AG09319 (cell line): ENCODE data around the gene SLC2A9.

Experiments used
- DNase-seq: peaks from one replicate; pipeline ENCODE4 v3.0.0-alpha.2; 2010; ENCODE audit warnings: low read depth; ENCODE audit errors: extremely low read depth
- TF ChIP-seq, protein P1 (sequence below): IDR thresholded peaks from 2 replicates; pipeline ENCODE4 v1.5.1; 2011; ENCODE audit warnings: low read depth, mild to moderate bottlenecking, inconsistent platforms, low read length, moderate library complexity

Gene SLC2A9

DNA sequence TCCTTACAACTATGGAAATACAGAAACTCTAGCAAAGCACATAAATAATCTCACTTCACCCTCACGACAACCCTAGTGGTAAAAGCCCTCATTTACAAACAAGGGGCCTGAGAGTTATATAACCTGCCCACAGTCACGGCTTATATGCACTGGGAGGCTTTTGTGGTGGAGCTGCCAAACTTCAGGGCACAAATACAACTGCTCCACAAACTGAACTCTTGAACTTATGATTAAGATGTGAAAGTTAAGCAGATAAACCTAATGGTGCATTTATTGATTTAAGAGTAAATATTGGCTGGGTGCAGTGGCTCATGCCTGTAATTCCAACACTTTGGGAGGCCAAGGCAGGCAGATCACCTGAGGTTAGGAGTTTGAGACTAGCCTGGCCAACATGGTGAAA is 19.0 kb downstream of the SLC2A9 start:
- DNase-seq: no peak
- TF ChIP-seq, protein P1, sequence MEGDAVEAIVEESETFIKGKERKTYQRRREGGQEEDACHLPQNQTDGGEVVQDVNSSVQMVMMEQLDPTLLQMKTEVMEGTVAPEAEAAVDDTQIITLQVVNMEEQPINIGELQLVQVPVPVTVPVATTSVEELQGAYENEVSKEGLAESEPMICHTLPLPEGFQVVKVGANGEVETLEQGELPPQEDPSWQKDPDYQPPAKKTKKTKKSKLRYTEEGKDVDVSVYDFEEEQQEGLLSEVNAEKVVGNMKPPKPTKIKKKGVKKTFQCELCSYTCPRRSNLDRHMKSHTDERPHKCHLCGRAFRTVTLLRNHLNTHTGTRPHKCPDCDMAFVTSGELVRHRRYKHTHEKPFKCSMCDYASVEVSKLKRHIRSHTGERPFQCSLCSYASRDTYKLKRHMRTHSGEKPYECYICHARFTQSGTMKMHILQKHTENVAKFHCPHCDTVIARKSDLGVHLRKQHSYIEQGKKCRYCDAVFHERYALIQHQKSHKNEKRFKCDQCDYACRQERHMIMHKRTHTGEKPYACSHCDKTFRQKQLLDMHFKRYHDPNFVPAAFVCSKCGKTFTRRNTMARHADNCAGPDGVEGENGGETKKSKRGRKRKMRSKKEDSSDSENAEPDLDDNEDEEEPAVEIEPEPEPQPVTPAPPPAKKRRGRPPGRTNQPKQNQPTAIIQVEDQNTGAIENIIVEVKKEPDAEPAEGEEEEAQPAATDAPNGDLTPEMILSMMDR: no peak

DNA sequence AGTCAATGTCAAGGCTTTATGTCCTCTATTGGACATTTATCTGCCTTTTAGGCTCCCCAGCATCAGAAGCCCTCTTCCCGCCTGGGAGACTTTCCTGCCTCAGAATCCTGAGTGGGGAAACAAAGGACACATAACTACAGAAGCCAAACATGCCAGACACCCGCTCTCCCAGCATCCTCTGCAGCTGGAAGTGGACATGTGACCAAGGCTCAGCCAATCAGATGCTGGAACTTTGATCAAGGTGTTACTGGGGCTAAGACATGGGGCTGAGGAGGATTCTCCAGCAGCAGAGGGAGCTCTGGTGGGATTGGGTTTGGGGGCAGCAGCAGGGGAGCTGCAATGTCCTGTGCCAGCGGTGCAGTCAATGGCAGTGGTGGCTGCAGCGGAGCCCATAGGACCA is 19.5 kb downstream of the SLC2A9 start:
- DNase-seq: no peak

DNA sequence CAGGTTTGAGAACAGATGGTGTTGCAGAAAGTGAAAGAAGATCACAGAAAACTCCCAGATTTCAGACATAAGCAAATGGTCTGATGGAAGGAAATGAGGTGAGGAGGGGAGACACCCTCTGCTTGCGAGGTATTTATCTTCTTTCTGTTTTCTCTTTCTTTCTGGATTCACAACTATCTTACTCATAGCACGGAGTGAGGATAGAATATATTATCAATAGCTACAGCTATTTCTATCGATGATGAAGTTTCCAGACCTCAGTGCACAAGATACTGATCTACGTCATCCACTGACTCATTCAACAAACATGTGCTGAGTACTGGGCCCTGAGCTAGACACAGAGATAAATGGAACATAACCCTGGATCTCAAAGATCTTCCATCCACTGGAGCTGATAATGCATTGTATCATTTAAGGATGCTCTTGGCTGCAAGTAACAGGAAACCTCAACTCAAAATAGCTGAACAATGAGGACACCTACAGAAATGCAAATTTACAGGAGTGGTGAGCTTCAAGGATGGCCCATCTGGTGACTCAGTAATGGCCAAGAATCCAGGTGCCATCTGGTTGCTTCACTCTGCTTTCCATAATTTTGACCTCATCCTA is 21.2 kb downstream of the SLC2A9 start:
- TF ChIP-seq, protein P1: no peak

More for the DNA sequence above, 19.5 kb downstream of the SLC2A9 start:
- TF ChIP-seq, protein P1: no peak

GRCh38 chr4:9997886-9998285 is 23.4 kb downstream of the SLC2A9 start:
- no peak for DNase-seq
- TF ChIP-seq, protein P1: no peak

More for the DNA sequence above, 21.2 kb downstream of the SLC2A9 start:
- DNase-seq: no peak

DNA sequence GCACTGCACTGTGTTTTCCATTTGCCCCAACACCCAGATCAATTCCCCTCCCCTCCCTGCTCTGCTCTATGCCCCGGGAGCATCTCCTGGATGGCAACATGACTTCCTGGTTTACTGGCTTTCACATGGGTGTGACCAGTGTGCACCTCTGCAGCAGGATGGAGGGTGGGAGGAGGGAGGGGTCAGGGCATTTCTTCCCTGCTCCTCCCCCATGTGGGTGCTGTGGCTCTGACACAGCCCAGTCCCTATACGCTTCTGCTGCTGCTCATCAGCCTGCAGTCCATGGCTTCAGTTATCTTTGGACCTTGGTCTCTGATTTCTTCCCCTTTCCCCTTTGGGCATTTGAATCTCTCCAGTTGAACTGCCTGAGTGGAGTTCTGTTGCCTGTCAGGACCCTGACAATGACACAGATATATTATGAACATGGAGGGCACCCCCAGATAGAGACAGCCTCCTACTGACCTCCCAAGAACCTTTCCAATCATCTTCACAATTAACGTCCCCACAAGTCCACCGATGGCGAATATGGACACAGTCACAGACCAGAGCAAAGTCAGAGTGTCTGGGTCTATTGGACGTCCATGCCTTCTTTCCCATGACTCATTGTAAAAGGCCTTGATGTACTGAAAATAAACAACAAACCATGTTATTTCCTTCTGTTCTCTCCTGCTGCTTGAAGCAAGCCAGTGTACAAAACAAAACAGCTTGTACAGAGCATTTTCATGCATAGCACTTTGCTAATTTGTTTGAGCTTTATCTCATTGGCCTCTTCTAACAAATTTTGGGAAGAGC is 24.8 kb downstream of the SLC2A9 start:
- DNase-seq: no peak

DNA sequence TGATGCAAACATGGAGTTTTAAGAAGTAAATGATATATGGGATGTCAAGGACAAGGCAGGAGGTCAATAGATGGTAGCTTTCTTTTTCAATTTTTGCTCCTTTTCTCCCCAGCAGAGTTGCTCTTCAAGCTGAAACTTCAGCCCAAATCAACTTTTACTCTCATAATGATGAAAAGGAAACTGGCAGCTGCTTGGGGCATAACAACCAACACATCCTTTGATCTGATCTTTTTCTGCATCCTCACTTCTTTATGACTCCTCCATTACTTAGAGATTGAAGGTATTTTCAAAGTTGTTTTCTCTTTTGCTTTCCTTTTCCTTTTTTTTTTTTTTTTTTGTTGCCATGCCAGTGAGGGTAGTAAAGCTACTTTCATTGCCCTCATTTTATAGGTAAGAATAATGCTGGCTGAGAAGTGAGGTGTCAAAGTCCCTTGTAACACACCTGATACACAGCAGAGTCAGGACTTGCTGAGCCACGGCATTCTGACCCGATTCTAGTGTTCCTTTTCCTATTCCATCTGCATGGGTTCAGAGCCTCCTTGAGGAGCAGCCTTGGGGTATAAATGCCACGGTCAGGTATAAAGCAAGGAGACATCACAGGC is 26.9 kb downstream of the SLC2A9 start:
- DNase-seq: no peak
- TF ChIP-seq, protein P1: no peak

More for the DNA sequence above, 24.8 kb downstream of the SLC2A9 start:
- TF ChIP-seq, protein P1: no peak
